ENCODE data around the gene HS3ST2. TPM values are rescaled to one million over a fixed set of nuclear protein-coding genes. Genes with fewer than 3 reads are reported as not detected.
"Not testable (repeated sequence)": the region's sequence is repeated elsewhere in the genome, so short reads cannot be mapped to it uniquely, and the experiment has no call there.

Gene HS3ST2
- total RNA-seq, 2 donors from 2014 or later: 7.3 to 17.8 TPM

GRCh38 chr16:22897184-22897583 lies 83.2 kb downstream of the HS3ST2 start:
- TF ChIP-seq CTCF (IDR thresholded peaks at IDR 0.05): no peak
- no peak overlapping the region for H3K4me3 ChIP-seq
- DNase-seq (ENCODE audit: low spot score) (no peak), ATAC-seq (ENCODE audit: insufficient number of reproducible peaks, low FRiP score, low read depth) (no peak)
- no peaks in the 10 kb centered on the region for H3K9me3 ChIP-seq
- no peak overlapping the region for H3K27ac ChIP-seq
- H3K27me3 ChIP-seq (replicated peaks; ENCODE audit: insufficient read depth): no peaks in the 10 kb centered on the region
- peaks cover 0 to 4% of the 10 kb centered on the region in 2 donors for H3K4me1 ChIP-seq (ENCODE audit: control insufficient read depth in 1 of 2, low read depth in 2 of 2)
- H3K36me3 ChIP-seq: no peaks in the 10 kb centered on the region

DNA sequence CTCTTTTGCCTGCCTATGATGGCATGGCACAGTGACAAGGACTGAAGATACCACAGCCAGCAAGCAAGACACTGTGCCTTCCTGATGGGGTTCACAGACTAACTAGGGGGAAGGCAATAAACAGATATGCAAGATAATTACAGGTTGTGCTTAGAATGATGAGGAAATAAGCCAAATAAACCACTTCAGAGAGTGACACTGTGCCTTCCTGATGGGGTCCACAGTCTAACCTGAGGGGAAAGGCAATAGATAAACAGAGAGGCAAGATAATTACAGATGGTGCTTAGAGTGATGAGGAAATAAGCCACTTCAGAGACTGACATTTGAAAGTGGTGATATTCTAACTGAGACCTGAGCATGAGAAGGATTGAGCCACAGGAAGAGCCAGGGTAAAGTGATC lies 84.2 kb downstream of the HS3ST2 start:
- H3K27me3 ChIP-seq (replicated peaks; ENCODE audit: insufficient read depth): no peaks in the 10 kb centered on the region
- no peak for ATAC-seq (ENCODE audit: insufficient number of reproducible peaks, low FRiP score, low read depth)
- TF ChIP-seq CTCF (IDR thresholded peaks at IDR 0.05): no peak

GRCh38 chr16:22898874-22899348 lies 84.9 kb downstream of the HS3ST2 start:
- H3K36me3 ChIP-seq: no peaks in the 10 kb centered on the region
- no peak overlapping the region for H3K4me3 ChIP-seq
- H3K27ac ChIP-seq: no peak overlapping the region
- H3K27me3 ChIP-seq (replicated peaks; ENCODE audit: insufficient read depth): no peaks in the 10 kb centered on the region
- DNase-seq (ENCODE audit: low spot score) (peak; percentile 10), ATAC-seq (ENCODE audit: insufficient number of reproducible peaks, low FRiP score, low read depth) (no peak)
- TF ChIP-seq CTCF (IDR thresholded peaks at IDR 0.05): peak; percentile 56
- H3K4me1 ChIP-seq (ENCODE audit: control insufficient read depth in 1 of 2, low read depth in 2 of 2): peaks cover 0 to 4% of the 10 kb centered on the region in 2 donors
- H3K9me3 ChIP-seq: no peaks in the 10 kb centered on the region

More for the DNA sequence above, 84.2 kb downstream of the HS3ST2 start:
- Histone ChIP-seq H3K4me1 (ENCODE audit: control insufficient read depth in 1 of 2, low read depth in 2 of 2) (peaks cover 0 to 4% of the 10 kb centered on the region in 2 donors), H3K9me3 (no peaks in the 10 kb centered on the region), H3K4me3 (no peak overlapping the region), H3K36me3 (no peaks in the 10 kb centered on the region), H3K27ac (no peak overlapping the region)
- no peak for DNase-seq (ENCODE audit: low spot score)

- ATAC-seq (ENCODE audit: insufficient number of reproducible peaks, low FRiP score, low read depth); H3K36me3 ChIP-seq; H3K4me3 ChIP-seq; DNase-seq (ENCODE audit: low spot score); H3K27me3 ChIP-seq (replicated peaks; ENCODE audit: insufficient read depth); H3K4me1 ChIP-seq (ENCODE audit: control insufficient read depth in 1 of 2, low read depth in 2 of 2); H3K27ac ChIP-seq; H3K9me3 ChIP-seq: not testable (repeated sequence)
These were observed 85.6 kb downstream of the HS3ST2 start for GRCh38 chr16:22899567-22899966.

GRCh38 chr16:22900863-22901262 lies 86.9 kb downstream of the HS3ST2 start:
- H3K27me3 ChIP-seq (replicated peaks; ENCODE audit: insufficient read depth): no peaks in the 10 kb centered on the region
- no peak for TF ChIP-seq CTCF (IDR thresholded peaks at IDR 0.05)
- no peak overlapping the region for H3K4me3 ChIP-seq
- no peak overlapping the region for H3K27ac ChIP-seq
- DNase-seq (ENCODE audit: low spot score): no peak
- no peaks in the 10 kb centered on the region for H3K36me3 ChIP-seq
- no peak for ATAC-seq (ENCODE audit: insufficient number of reproducible peaks, low FRiP score, low read depth)
- no peaks in the 10 kb centered on the region for H3K9me3 ChIP-seq
- peaks cover 0 to 4% of the 10 kb centered on the region in 2 donors for H3K4me1 ChIP-seq (ENCODE audit: control insufficient read depth in 1 of 2, low read depth in 2 of 2)

- no peak for TF ChIP-seq CTCF (IDR thresholded peaks at IDR 0.05)
These were observed 87.6 kb downstream of the HS3ST2 start for GRCh38 chr16:22901563-22901962.

More at GRCh38 chr16:22901563-22901962, 87.6 kb downstream of the HS3ST2 start:
- Histone ChIP-seq H3K4me1 (ENCODE audit: control insufficient read depth in 1 of 2, low read depth in 2 of 2) (peaks cover 0 to 4% of the 10 kb centered on the region in 2 donors), H3K27ac (no peak overlapping the region), H3K36me3 (no peaks in the 10 kb centered on the region), H3K9me3 (no peaks in the 10 kb centered on the region), H3K4me3 (no peak overlapping the region), H3K27me3 (replicated peaks; ENCODE audit: insufficient read depth) (no peaks in the 10 kb centered on the region)
- ATAC-seq (ENCODE audit: insufficient number of reproducible peaks, low FRiP score, low read depth): no peak
- DNase-seq (ENCODE audit: low spot score): no peak

Data from thoracic aorta (tissue), 2 donors.